Globus pallidus (tissue), 1 donor: Measurements from ENCODE around the gene UNKL.
A peak's percentile ranks its signal among the peaks of the same experiment; 100 is the strongest.
"Not testable (repeated sequence)": the region's sequence is repeated elsewhere in the genome, so short reads cannot be mapped to it uniquely, and the experiment has no call there.

Source experiments
- DNase-seq: peaks from one replicate; pipeline ENCODE4 v3.0.0-alpha.2; 2015; ENCODE audit warnings: low spot score

Gene UNKL

DNA sequence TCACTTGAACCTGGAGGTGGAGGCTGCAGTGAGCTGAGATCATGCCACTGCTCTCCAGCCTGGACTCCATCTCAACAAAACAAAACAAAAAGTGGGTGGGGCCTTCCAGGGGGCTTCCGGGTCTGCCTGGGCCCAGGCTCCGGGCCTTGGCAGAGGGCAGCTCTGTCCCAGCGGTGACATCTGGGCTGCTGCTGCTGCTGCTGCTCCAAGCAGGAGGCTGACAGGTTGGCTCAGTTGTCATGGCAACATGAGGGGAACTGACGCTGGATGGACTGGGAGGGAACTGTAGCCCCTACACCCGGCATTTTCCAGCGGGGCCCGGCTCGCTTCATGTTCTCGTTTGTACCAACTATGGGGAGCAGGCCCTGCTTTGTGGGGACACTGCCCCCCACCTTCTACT, 77.0 kb downstream of the UNKL start:
- no peak for DNase-seq

- no peak for DNase-seq
These were observed 77.9 kb downstream of the UNKL start for GRCh38 chr16:1336619-1337018.

DNA sequence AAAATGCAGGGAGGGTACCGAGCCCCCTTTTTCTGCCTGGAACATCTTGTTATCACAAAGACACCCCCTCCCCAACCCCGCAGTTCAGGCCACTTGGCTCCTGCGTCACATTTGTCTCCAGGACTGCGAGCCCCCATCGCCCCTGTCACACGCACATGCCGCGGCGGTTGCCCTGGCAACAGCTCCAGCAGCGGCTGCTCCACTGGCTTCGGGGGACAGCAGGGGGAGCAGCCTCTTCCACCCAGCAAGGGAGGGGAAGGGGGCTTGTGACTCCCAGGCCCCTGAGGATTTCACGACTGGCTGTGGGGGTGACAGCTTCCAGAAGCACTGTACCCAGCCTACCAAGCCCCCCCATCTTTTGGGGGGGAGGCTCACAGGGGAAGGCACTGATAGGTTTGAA, 78.5 kb downstream of the UNKL start:
- DNase-seq, result no peak

- DNase-seq, result peak; percentile 19
These were observed 79.1 kb downstream of the UNKL start for GRCh38 chr16:1335211-1335971.

DNA sequence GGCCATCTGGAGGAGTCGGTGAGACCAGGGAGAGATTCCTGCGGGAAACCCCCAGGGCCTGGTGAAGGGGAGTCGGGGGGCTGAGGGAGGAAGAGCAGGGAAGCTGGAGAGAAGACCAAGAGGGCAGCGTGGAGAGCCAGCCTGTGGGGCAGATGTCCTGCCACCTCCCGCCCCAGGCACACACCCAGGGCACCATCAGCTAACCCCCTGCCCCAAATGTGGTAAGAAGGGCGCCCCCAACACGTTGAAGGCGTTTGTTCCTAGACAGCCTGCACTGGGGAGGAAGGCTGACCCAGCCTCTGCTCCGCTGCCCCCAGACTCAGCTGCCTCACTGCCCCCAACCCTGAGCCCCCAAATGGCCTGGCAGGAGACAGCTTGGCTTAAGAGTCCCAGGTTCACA, 79.8 kb downstream of the UNKL start:
- DNase-seq, result no peak

DNA sequence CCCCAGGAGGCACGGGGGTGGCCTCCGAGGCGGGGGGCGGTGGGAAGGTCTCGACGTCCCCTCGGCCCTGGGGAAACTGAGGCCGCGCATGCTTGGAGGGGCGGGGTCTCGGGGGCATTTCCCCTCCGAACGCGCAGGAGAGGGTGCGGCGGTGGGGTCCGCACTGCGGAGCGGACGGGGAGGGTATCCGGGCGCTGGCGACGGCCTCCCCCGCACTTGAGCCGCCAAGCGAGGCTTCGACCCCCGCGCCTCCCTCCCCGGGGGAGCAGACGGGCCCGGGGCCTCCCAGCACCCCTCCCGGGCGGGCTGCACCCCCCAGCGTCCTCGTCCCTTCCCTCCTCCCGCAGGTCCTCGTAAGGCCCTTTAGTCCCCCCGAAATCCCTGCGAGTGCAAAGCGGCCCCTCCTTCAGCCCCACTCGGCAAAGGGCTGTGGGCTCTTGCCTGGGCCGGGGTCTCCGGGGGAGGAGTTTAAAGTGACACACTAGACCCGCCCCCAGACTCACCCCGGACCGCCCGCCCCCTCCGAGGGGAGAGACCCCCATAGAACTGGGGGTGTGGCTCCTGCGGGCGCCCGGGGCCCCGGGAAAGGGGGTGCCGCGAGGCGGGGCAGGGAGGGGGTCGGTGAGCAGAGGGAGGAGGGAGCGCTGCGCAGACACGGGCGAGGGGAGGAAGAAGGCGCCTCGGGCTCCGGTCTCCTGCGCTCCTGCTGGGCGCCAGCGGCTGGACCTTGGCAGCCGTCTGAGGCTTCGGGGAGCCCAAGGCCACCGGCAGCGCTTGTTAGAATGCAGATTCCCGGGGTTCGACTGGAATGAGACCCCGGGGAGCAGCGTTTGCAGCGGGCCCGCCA, 80.4 kb downstream of the UNKL start:
- DNase-seq, result no peak

GRCh38 chr16:1333149-1333812, 81.2 kb downstream of the UNKL start, which contains the start of gene BAIAP3:
Gene BAIAP3, plus strand, starts transcription at chr16:1333645. Its CDS starts 4,905 bp downstream, at chr16:1338550.
- no peak for DNase-seq

- no peak for DNase-seq
These were observed 81.8 kb downstream of the UNKL start for GRCh38 chr16:1332618-1333148.

DNA sequence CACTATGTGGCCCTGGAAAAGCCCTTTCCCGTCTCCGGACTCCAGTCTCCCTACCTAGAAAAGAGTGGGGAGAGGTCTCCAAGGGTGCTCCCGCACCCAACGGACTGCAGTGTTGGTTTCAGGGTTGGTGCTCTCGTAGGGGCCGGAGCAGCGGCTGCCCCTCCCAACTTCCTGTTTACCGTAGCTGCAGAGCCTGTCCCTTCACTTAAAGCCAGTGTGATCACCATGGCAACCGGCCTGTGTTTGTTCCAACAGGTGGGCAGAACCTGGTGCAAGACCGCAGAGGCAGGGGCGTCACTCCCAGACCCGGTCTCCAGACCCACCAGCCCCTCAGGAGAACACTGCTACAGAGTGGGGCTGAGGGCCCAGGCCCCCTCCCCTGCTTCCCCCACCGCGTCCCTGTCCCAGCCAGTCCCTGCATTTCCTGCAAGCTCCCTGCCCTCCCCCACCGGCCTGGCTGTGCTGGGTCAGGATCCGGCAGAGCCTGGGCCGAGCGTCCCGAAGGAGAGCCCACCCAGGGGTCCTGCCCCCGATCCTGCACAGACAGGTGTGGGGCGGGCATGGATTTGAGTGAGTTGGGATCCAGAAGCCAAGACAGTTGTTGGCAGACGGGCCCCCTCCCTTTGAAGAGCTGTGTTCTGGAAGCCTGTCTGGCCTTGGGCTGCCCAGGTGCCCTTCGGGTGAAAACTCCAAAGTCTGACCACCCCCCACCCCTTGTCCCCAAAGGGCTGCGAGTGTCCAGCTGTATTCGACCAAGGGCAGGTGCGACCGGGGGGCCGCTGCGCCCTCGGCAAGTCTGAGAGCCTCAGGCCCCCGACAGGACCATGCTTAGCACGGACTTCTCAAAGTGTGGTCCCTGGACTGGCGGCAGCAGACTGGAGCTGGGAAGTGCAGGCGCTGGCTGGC, 82.5 kb downstream of the UNKL start:
- no peak for DNase-seq

DNA sequence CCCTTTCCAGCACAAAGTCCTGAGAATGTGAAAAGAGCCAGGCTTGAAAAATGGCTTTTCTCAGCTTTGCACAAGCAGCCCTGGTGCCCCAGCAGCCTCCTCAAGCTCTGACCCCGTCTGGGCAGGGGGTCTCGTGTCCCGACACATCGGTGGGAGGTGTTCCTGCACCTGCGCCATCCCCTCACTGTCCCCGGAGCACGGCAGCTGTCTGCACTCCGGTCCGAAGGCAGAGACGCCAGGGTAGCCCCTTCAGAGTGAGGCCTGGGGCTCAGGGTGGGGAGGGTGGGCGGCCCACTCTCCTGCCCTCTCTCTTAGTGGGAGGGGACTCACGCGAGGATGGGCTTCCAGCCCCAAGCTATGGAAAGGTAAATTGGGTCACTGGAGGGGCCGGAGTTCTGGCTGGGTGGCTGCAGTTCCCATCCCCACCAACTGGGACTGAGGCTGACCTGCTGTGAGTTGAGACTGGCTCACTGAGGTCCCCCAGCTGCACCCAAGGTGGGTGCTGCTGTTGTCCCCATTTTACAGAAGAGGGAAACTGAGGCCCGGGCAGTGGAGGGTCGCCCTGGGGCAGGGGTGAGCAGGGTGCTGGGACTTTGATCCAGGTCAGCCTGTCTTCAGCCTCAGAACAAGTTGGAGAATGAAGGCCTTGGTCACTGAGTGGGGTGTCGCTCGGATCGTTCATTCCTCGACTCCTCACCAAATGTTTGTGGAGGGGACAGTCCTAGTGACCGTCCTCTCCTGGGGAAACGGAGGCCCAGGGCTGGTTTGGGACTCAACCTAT, 83.4 kb downstream of the UNKL start:
- DNase-seq, result no peak

DNA sequence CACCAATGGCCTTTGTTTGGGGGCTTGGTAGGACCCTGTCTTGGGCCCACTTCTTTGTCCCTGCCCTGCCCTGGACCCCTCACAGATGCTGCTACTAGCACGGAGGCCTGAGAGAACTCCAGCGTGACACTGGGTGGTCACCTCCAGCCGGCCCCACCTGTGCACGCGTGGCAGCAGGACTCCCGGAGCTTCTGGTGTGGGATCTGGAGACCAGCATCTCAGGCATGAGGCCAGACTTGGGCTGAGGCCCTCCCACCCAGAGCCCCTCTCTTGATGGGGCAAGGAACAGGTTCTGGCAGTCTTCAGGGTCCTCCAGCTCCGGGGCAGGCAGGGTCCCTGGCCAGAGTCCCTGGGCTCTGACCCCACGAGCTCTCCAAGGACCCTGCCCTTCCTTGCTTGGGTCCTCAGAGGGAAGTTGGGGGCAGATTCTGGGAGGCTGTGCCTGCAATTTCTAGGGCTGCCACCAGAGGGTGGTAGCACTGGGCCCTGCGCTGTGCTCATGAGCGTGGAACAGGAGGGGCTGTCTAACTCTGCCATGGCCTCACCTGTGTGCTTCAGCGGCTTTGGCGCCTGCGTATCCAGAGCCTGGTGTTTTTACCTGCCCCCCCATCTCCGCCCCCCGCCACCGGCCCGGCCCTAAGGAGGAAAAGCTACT, 84.1 kb downstream of the UNKL start:
- no peak for DNase-seq

DNA sequence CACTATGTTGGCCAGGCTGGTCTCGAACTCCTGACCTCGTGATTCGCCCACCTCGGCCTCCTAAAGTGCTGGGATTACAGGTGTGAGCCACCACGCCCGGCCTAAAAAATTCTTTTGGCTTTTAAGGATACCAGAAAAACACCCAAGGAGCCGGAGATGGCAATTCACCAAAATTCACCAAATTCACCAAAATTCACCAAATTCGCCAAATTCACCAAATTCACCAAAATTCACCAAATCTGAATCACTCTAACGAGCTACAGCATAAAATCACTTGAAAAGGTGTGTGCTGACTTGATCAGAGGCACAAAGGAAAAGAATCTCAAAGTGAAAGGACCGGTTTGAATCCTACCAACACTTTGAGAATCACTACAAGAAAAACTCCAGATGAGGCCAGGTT, 85.5 kb downstream of the UNKL start:
- not testable (repeated sequence) for DNase-seq

- DNase-seq, result not testable (repeated sequence)
These were observed 86.4 kb downstream of the UNKL start for GRCh38 chr16:1328136-1328535.

GRCh38 chr16:1327619-1327947, 86.9 kb downstream of the UNKL start:
- DNase-seq, result no peak

DNA sequence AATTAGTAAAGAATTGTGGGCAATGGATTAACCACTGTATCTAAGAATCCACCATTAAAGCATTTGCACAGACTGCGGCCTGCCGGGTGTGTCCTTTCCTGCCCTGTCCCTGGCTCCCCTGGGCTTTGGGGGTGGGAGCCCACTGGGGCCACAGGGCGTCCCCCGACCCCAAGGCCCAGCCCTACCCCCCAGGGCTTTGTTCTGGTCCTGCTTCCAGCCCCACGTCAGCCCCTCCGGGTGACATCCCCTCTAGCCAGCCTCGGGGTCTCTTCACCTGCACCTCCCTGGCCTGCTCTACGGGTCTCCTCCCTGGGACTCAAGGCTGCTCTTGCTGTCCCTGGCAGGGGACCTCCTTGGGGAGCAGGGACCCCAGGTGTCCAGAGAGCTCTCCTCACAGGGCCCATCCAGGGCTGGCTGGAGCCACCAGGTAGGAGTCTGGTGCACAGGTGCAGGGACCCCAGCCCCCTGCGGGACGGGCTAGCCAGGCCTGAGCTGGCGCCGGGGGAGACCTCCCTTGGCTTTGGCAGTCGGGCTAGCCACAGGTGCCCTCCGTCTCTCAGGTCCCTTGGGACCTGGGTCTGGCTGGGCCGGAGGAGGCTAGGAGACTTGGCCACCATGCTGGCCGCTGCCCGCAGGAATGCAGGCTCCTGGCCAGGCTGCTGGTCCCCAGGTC, 87.4 kb downstream of the UNKL start:
- DNase-seq, result no peak

DNA sequence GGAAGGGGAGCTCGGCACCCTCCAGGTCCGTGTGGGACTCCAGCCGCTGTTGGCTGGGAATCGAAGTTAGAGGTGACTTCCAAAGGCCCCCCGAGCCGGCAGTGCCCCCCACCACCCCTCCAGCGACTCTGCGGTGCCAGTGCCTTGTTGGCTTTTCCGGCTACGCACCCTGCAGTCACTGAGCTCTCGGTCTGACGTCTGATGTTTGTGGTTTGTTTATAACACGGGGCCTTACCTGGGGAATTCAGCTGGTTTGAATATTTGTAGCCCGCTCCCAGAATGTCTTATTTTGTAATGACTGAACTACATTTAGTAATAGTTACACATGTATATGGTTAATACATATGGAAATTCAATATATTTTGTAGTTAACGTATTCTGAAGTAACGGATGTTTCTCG, 88.1 kb downstream of the UNKL start:
- no peak for DNase-seq

- no peak for DNase-seq
These were observed 88.7 kb downstream of the UNKL start for GRCh38 chr16:1325673-1326371.

DNA sequence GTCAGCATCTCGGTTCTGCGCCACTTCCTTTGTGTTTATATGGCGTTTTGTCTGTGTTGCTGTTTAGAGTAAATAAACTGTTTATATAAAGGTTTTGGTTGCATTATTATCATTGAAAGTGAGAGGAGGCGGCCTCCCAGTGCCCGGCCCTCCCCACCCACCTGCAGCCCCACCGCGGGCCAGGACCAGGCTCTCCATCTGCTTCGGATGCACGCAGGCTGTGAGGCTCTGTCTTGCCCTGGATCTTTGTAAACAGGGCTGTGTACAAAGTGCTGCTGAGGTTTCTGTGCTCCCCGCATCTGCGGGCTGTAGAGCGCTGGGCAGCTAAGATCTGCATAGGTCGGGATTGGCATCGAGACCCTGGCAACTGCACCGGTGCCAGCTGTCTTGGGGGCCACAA, 89.2 kb downstream of the UNKL start:
- no peak for DNase-seq

DNA sequence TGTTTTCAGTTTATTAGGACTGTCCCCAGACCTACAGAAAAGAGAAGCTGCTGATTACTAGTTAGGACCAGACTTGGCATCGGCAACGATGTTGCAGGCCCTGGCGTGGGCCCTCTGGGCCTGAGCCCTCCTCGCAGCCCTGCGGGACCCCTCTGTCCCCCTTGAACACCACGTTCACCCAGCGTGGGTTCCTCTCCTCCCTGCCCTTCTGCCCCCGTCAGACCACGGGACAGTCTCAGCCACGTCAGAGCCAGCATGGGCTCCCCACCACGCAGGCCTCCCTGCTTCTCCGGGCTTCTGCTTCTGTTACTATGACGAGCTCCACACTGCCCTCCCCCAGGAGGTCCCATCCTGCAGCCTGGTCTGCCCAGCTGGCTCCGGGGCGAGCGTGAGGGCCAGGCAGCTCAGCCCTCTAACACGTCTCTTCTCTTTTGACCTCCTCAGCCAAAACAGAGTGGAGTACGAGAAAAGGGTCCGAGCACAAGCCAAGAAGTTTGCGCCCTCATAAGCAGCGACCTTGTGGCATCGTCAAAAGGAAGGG, 90.1 kb downstream of the UNKL start:
- DNase-seq, result no peak
